Kidney (tissue), 14 donors: ENCODE measurements around the gene LAMA4. TPM values are rescaled to one million over a fixed set of nuclear protein-coding genes. Genes with fewer than 3 reads are reported as not detected.

Experiments used
- DNase-seq, 5 donors: peaks; one replicate each; pipeline ENCODE4 v3.0.0-alpha.2; 2013 to 2020
- FAIRE-seq: peaks from 2 replicates; lab custom pipeline; 2012; peaks lifted over from hg19 to GRCh38; lab: Jason Lieb, UNC
- H3K27ac ChIP-seq, 2 donors: one replicate each; pipeline ENCODE4 v1.7.0; 2013; ENCODE audit warnings: low read depth in 2 of 2, low read length in 2 of 2, inconsistent platforms in 1 of 2
- H3K27me3 ChIP-seq: one replicate; pipeline ENCODE4 v1.7.1; 2013; ENCODE audit warnings: low read length, inconsistent platforms; ENCODE audit not compliant: control insufficient read depth, insufficient read depth
- H3K36me3 ChIP-seq, 3 donors: one replicate each; pipeline versions ENCODE4 v1.7.0 to v1.7.1; 2013; ENCODE audit warnings: low read length in 3 of 3, control low read depth in 1 of 3, inconsistent platforms in 1 of 3; ENCODE audit not compliant: insufficient read depth in 3 of 3, control insufficient read depth in 2 of 3
- H3K4me1 ChIP-seq, 3 donors: one replicate each; pipeline versions ENCODE4 v1.7.0 to v1.7.1; 2013; ENCODE audit warnings: low read length in 3 of 3, inconsistent platforms in 1 of 3, low read depth in 1 of 3; ENCODE audit not compliant: control insufficient read depth in 2 of 3, insufficient read depth in 2 of 3
- H3K4me3 ChIP-seq, 3 donors: one replicate each; pipeline versions ENCODE4 v1.7.0 to v1.8.1; 2013; ENCODE audit warnings: low read length in 3 of 3, control low read depth in 1 of 3, inconsistent platforms in 1 of 3
- H3K9ac ChIP-seq, 3 donors: one replicate each; pipeline versions ENCODE4 v1.7.0 to v1.7.1; 2013; ENCODE audit warnings: low read length in 3 of 3, control low read depth in 1 of 3, inconsistent platforms in 1 of 3
- H3K9me3 ChIP-seq, 3 donors: one replicate each; pipeline versions ENCODE4 v1.7.0 to v1.7.1; 2013; ENCODE audit warnings: low read length in 3 of 3, control low read depth in 1 of 3, inconsistent platforms in 1 of 3; ENCODE audit not compliant: control insufficient read depth in 2 of 3, insufficient read depth in 1 of 3
- CTCF ChIP-seq: IDR thresholded peaks from 3 replicates; pipeline ENCODE4 v1.5.1; 2012; ENCODE audit warnings: mild to moderate bottlenecking, moderate library complexity, borderline replicate concordance; ENCODE audit not compliant: insufficient read depth; ENCODE audit errors: extremely low read depth
- intact Hi-C: fragments of 100-400 bp; cut with DNase I; formaldehyde crosslinking; loops from one replicate; pipeline ENCODE4 v1.11.1; 2022
- polyA plus RNA-seq: library from polyadenylated mRNA; stranded (reverse); fragments of 350-450 nt; fragmentation: Illumina TruSeq; extraction: RNeasy Lipid Tissue Mini Kit (QIAGEN cat#74804); gene quantifications from one replicate; pipeline ENCODE4 v1.2.3, GENCODE V29; 2014; ENCODE audit warnings: low read depth, low replicate concordance; ENCODE audit not compliant: insufficient read depth
- total RNA-seq: library from RNA; stranded (reverse); fragmentation: NEBNext Ultra II Directional; extraction: Animal tissue kit (Norgen Biotek cat#: 25700); gene quantifications from one replicate; pipeline ENCODE4 v1.2.1, GENCODE V29; 2021
- donor health status: control.
- donor health status: control.
- donor health status: control.
- donor health status: control.
- donor health status: control.
- donor health status: DM: yes; HTN: yes; CAD: no.
- donor health status: Normal renal cell carcinoma (clear cell type).

The LAMA4 gene
- total and polyA plus RNA-seq, 2 donors from 2014 or later: 5.6 to 20.7 TPM

- Histone ChIP-seq H3K27ac (no peak overlapping the region), H3K4me1 (peaks cover 0 to 8% (median 4%) of the 10 kb centered on the region in 3 donors), H3K36me3 (no peaks in the 10 kb centered on the region), H3K4me3 (no peak overlapping the region), H3K9ac (no peak overlapping the region), H3K9me3 (no peaks in the 10 kb centered on the region), H3K27me3 (no peaks in the 10 kb centered on the region)
- no peak for FAIRE-seq
- TF ChIP-seq CTCF: no peak
- no peak for DNase-seq
- intact Hi-C loops: no loop called here
These were observed 35.8 kb downstream of the LAMA4 start for GRCh38 chr6:112218563-112218962.

- Histone ChIP-seq H3K27ac (peak overlapping the region in 1 of 2 donors; percentile 3), H3K9me3 (no peaks in the 10 kb centered on the region), H3K9ac (no peak overlapping the region), H3K27me3 (no peaks in the 10 kb centered on the region), H3K4me1 (peaks cover 0 to 6% (median 4%) of the 10 kb centered on the region in 3 donors), H3K36me3 (no peaks in the 10 kb centered on the region), H3K4me3 (no peak overlapping the region)
- peak in 2 of 5 donors; percentile 68 to 74 for DNase-seq
- no peak for TF ChIP-seq CTCF
- intact Hi-C loops: no loop called here
- no peak for FAIRE-seq
These were observed 37.5 kb downstream of the LAMA4 start for GRCh38 chr6:112216662-112217551.

- Histone ChIP-seq H3K4me3 (no peak overlapping the region), H3K27me3 (no peaks in the 10 kb centered on the region), H3K4me1 (peaks cover 0 to 6% (median 4%) of the 10 kb centered on the region in 3 donors), H3K9me3 (no peaks in the 10 kb centered on the region), H3K36me3 (no peaks in the 10 kb centered on the region), H3K27ac (no peak overlapping the region), H3K9ac (no peak overlapping the region)
- TF ChIP-seq CTCF: no peak
- DNase-seq (no peak), FAIRE-seq (no peak)
- intact Hi-C loops: no loop called here
These were observed 38.7 kb downstream of the LAMA4 start for GRCh38 chr6:112215488-112216284.
